DOHH2 (cell line): ENCODE results near the gene MS4A6E.

Experiments used
- EZH2phosphoT487 ChIP-seq: fragments of 200-600 bp; sonication (generic); IDR thresholded peaks from 2 replicates; pipeline ENCODE4 v1.6.1; 2017; ENCODE audit warnings: borderline replicate concordance, mild to moderate bottlenecking, antibody characterized with exemption, low read length, moderate library complexity, mixed read lengths
- TF ChIP-seq, protein P1 (sequence below): fragments of 200-600 bp; sonication (generic); IDR thresholded peaks from one replicate; pipeline ENCODE4 v1.5.1; 2014; ENCODE audit warnings: antibody characterized with exemption, mild to moderate bottlenecking, low read depth, low read length; ENCODE audit not compliant: poor library complexity, severe bottlenecking

DNA sequence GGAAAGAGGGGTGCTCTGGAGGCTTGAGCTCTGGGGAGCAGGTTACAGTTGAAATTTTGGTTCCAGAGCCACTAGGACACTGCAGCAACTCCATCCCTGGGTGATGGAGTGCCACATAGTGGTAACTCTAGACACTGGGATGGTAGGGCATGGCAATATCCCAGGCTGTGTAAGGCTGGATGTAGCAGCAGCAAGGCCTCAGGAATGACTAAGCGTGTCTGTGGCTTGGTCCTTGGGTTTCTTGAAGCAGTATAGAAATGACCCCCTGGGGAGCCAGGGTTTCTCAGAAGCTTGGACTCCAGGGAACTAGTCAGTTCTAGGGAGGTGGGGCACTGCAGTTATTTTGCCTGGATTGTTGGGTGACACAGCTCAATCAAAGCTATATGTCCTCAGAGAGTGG is 38.5 kb upstream of the MS4A6E start:
- TF ChIP-seq, protein P1, sequence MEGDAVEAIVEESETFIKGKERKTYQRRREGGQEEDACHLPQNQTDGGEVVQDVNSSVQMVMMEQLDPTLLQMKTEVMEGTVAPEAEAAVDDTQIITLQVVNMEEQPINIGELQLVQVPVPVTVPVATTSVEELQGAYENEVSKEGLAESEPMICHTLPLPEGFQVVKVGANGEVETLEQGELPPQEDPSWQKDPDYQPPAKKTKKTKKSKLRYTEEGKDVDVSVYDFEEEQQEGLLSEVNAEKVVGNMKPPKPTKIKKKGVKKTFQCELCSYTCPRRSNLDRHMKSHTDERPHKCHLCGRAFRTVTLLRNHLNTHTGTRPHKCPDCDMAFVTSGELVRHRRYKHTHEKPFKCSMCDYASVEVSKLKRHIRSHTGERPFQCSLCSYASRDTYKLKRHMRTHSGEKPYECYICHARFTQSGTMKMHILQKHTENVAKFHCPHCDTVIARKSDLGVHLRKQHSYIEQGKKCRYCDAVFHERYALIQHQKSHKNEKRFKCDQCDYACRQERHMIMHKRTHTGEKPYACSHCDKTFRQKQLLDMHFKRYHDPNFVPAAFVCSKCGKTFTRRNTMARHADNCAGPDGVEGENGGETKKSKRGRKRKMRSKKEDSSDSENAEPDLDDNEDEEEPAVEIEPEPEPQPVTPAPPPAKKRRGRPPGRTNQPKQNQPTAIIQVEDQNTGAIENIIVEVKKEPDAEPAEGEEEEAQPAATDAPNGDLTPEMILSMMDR = no peak
- no peak for TF ChIP-seq EZH2phosphoT487
